ENCODE data around the gene SBNO1. TPM values are rescaled to one million over a fixed set of nuclear protein-coding genes. Genes with fewer than 3 reads are reported as not detected.
A peak's percentile ranks its signal among the peaks of the same experiment; 100 is the strongest.
"Not testable (repeated sequence)": the region's sequence is repeated elsewhere in the genome, so short reads cannot be mapped to it uniquely, and the experiment has no call there.

The SBNO1 gene
- total RNA-seq, 2 experiments from 2014 or later = 21.3 to 21.9 TPM

DNA sequence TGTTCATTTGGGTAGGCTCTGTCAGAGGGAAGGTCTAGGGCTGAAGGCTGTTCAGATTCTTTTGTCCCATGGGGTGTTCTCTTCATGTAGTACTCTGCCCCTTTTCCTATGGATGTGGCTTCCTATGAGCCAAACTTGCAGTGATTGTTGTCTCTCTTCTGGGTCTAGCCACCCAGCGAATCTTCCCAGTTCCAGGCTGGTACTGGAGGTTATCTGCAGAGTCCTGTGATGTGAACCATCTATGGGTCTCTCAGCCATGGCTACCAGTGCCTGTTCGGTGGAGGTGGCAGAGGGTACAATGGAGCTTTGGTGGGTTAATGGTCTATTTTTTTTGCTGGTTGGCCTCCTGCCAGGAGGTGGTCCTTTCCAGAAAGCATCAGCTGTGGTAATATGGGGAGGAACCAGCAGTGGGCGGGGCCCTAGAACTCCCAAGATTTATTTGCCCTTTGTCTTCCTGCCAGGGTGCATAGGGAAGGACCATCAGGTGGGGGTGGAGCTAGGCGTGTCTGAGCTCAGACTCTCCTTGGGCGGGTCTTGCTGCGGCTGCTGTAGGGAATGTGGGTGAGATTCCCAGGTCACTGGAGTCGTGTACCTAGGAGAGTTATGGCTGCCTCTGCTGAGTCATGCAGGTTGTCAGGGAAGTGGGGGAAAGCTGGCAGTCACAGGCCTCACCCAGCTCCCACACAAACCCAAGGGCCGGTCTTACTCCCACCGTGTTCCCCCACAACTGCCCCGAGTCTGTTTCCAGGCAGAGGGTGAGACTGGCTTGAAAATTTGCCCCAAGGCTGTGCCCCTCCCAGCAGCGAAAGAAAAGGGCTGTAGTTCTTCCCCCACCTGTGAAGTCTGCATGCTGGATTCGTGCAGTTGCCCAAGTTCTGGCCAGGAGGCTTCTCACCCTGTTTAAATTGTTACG lies 113.9 kb downstream of the SBNO1 start:
- TF ChIP-seq, protein P1, sequence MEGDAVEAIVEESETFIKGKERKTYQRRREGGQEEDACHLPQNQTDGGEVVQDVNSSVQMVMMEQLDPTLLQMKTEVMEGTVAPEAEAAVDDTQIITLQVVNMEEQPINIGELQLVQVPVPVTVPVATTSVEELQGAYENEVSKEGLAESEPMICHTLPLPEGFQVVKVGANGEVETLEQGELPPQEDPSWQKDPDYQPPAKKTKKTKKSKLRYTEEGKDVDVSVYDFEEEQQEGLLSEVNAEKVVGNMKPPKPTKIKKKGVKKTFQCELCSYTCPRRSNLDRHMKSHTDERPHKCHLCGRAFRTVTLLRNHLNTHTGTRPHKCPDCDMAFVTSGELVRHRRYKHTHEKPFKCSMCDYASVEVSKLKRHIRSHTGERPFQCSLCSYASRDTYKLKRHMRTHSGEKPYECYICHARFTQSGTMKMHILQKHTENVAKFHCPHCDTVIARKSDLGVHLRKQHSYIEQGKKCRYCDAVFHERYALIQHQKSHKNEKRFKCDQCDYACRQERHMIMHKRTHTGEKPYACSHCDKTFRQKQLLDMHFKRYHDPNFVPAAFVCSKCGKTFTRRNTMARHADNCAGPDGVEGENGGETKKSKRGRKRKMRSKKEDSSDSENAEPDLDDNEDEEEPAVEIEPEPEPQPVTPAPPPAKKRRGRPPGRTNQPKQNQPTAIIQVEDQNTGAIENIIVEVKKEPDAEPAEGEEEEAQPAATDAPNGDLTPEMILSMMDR (IDR thresholded peaks at IDR 0.05) = no peak
- CTCF ChIA-PET = no interaction called here
- Mint-ChIP-seq H3K4me3 (no peak overlapping the region), H3K9me3 (no peaks in the 10 kb centered on the region), H3K27me3 (no peaks in the 10 kb centered on the region), H3K27ac (peak overlapping the region; percentile 36), H3K4me1 (ENCODE audit: low read depth) (peaks cover 58% of the 10 kb centered on the region), H3K36me3 (ENCODE audit: low read depth) (peaks cover 60% of the 10 kb centered on the region)
- Histone ChIP-seq H3K27ac (ENCODE audit: low read depth in 1 of 2, low read length in 2 of 2) (no peak overlapping the region), H3K4me3 (ENCODE audit: low read length) (no peak overlapping the region), H3K4me1 (ENCODE audit: insufficient read depth, low read length) (peaks cover 33% of the 10 kb centered on the region), H3K27me3 (ENCODE audit: control insufficient read depth in 1 of 2, insufficient read depth in 2 of 2, low read length in 2 of 2) (no peaks in the 10 kb centered on the region), H3K9me3 (ENCODE audit: control insufficient read depth in 1 of 2, insufficient read depth in 1 of 2, low read length in 2 of 2) (no peaks in the 10 kb centered on the region), H3K36me3 (ENCODE audit: insufficient read depth, low read length) (peaks cover 38% of the 10 kb centered on the region)
- no peak for ATAC-seq (ENCODE audit: poor library complexity)
- POLR2A ChIA-PET = interaction anchor here (0.6 kb wide), 1 partner anchor 1582 kb away, joined by 3 read pairs; no protein-coding TSS in a partner anchor
- no peak for DNase-seq
- intact Hi-C loops (cut with DNase I, micrococcal nuclease) = no loop called here

DNA sequence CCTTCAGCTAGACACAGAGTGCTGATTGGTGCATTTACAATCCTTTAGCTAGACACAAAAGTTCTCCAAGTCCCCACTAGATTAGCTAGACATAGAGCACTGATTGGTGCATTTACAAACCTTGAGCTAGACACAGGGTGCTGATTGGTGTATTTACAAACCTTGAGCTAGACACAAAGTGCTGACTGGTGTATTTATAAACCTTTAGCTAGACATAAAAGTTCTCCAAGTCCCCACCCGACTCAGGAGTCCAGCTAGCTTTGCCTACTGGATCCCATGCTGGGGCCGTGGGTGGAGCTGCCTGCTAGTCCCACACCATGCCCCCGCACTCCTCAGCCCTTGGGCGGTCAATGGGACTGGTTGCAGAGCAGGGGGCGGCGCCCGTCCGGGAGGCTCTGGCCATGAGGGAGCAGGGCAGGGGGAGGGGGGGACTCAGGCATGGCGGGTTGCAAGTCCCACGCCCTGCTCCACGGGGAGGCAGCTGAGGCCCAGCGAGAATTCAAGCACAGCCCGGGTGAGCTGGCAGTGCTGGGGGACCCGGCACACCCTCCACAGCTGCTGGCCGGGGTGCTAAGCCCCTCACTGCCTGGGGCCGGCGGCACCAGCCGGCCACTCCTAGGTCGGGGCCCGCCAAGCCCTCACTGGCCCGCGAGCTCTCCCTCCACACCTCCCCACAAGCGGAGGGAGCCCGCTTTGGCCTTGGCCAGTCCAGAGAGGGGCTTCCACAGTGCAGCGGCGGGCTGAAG lies 115.5 kb downstream of the SBNO1 start:
- ChIA-PET POLR2A (interaction anchor here (2.3 to 4.0 kb wide), 2 partner anchors 11 to 16 kb away, joined by 10 to 21 read pairs; partner anchors contain the start of genes MPHOSPH9 and MTRFR), CTCF (interaction anchor here (2.1 kb wide), 1 partner anchor 11 kb away, joined by 12 read pairs; no protein-coding TSS in a partner anchor)
- H3K27me3 Mint-ChIP-seq; ATAC-seq (ENCODE audit: poor library complexity); H3K9me3 ChIP-seq (ENCODE audit: control insufficient read depth in 1 of 2, insufficient read depth in 1 of 2, low read length in 2 of 2); DNase-seq; H3K27me3 ChIP-seq (ENCODE audit: control insufficient read depth in 1 of 2, insufficient read depth in 2 of 2, low read length in 2 of 2); H3K27ac ChIP-seq (ENCODE audit: low read depth in 1 of 2, low read length in 2 of 2); H3K4me3 ChIP-seq (ENCODE audit: low read length); intact Hi-C loops (cut with DNase I, micrococcal nuclease); H3K4me3 Mint-ChIP-seq; H3K9me3 Mint-ChIP-seq: not testable (repeated sequence)
- Histone ChIP-seq H3K4me1 (ENCODE audit: insufficient read depth, low read length) (peaks cover 33% of the 10 kb centered on the region), H3K36me3 (ENCODE audit: insufficient read depth, low read length) (peaks cover 27% of the 10 kb centered on the region)
- H3K4me1 Mint-ChIP-seq (ENCODE audit: low read depth) = peaks cover 67% of the 10 kb centered on the region
- H3K27ac Mint-ChIP-seq = peak overlapping the region; percentile 36
- peaks cover 56% of the 10 kb centered on the region for H3K36me3 Mint-ChIP-seq (ENCODE audit: low read depth)

DNA sequence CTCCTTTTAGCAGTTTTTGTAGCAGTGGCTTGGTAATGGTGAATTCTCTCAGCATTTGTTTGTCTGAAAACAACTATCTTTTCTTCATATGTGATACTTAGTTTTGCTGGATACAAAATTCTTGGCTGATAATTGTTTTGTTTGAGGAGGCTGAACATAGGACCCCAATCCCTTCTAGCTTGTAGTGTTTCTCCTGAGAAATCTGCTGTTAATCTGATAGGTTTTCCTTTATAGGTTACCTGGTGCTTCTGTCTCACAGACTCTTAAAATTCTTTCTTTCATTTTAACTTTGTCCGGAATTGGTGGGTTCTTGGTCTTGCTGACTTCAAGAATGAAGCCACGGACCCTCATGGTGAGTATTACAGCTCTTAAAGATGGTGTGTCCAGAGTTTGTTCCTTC lies 116.5 kb downstream of the SBNO1 start:
- H3K27me3 Mint-ChIP-seq; DNase-seq; H3K4me3 Mint-ChIP-seq; H3K27me3 ChIP-seq (ENCODE audit: control insufficient read depth in 1 of 2, insufficient read depth in 2 of 2, low read length in 2 of 2); H3K9me3 Mint-ChIP-seq; intact Hi-C loops (cut with DNase I, micrococcal nuclease); H3K9me3 ChIP-seq (ENCODE audit: control insufficient read depth in 1 of 2, insufficient read depth in 1 of 2, low read length in 2 of 2); ATAC-seq (ENCODE audit: poor library complexity); H3K4me3 ChIP-seq (ENCODE audit: low read length); H3K27ac ChIP-seq (ENCODE audit: low read depth in 1 of 2, low read length in 2 of 2): not testable (repeated sequence)
- Histone ChIP-seq H3K4me1 (ENCODE audit: insufficient read depth, low read length) (peaks cover 38% of the 10 kb centered on the region), H3K36me3 (ENCODE audit: insufficient read depth, low read length) (peaks cover 16% of the 10 kb centered on the region)
- H3K27ac Mint-ChIP-seq = peak overlapping the region; percentile 60
- H3K36me3 Mint-ChIP-seq (ENCODE audit: low read depth) = peaks cover 46% of the 10 kb centered on the region
- CTCF ChIA-PET = interaction anchor here (2.1 kb wide), 1 partner anchor 10 kb away, joined by 12 read pairs; no protein-coding TSS in a partner anchor
- POLR2A ChIA-PET = interaction anchor here (2.3 to 4.0 kb wide), 2 partner anchors 10 to 15 kb away, joined by 10 to 21 read pairs; partner anchors contain the start of genes MPHOSPH9 and MTRFR
- H3K4me1 Mint-ChIP-seq (ENCODE audit: low read depth) = peaks cover 68% of the 10 kb centered on the region
